Liver (tissue), 9 donors: ENCODE measurements around the gene LRMDA. TPM values are rescaled to one million over a fixed set of nuclear protein-coding genes. Genes with fewer than 3 reads are reported as not detected.

ENCODE experiments used
- DNase-seq: peaks from one replicate; pipeline ENCODE4 v3.0.0-alpha.2; 2017; ENCODE audit warnings: low spot score
- H3K27ac ChIP-seq, 2 donors: one replicate each; pipeline ENCODE4 v1.7.0; 2013; ENCODE audit warnings: inconsistent platforms in 2 of 2, low read length in 2 of 2, control low read depth in 1 of 2, low read depth in 1 of 2, mild to moderate bottlenecking in 1 of 2
- H3K27me3 ChIP-seq, 4 donors: one replicate each; pipeline versions ENCODE4 v1.6.1 to v1.7.0; 2013; ENCODE audit warnings: low read length in 3 of 4, inconsistent platforms in 1 of 4, mild to moderate bottlenecking in 1 of 4, moderate library complexity in 1 of 4; ENCODE audit not compliant: control insufficient read depth in 4 of 4, insufficient read depth in 4 of 4
- H3K36me3 ChIP-seq, 4 donors: one replicate each; pipeline versions ENCODE4 v1.6.1 to v1.7.0; 2013; ENCODE audit warnings: low read length in 3 of 4, mild to moderate bottlenecking in 3 of 4, low read depth in 1 of 4, moderate library complexity in 1 of 4; ENCODE audit not compliant: control insufficient read depth in 4 of 4, insufficient read depth in 3 of 4
- H3K4me1 ChIP-seq, 4 donors: one replicate each; pipeline versions ENCODE4 v1.6.1 to v1.7.0; 2013; ENCODE audit warnings: low read length in 3 of 4, mild to moderate bottlenecking in 3 of 4, moderate library complexity in 1 of 4; ENCODE audit not compliant: control insufficient read depth in 4 of 4, insufficient read depth in 4 of 4
- H3K4me3 ChIP-seq, 3 donors: one replicate each; pipeline versions ENCODE4 v1.6.1 to v1.7.0; 2013; ENCODE audit warnings: low read length in 3 of 3, control low read depth in 1 of 3, low read depth in 1 of 3, mild to moderate bottlenecking in 1 of 3
- H3K9ac ChIP-seq, 2 donors: one replicate each; pipeline ENCODE4 v1.7.0; 2013; ENCODE audit warnings: low read length in 2 of 2, mild to moderate bottlenecking in 2 of 2, moderate library complexity in 2 of 2, control low read depth in 1 of 2, low read depth in 1 of 2
- H3K9me3 ChIP-seq, 4 donors: one replicate each; pipeline versions ENCODE4 v1.6.1 to v1.7.0; 2013; ENCODE audit warnings: low read length in 3 of 4; ENCODE audit not compliant: control insufficient read depth in 4 of 4
- CTCF ChIP-seq: fragments of 150-350 bp; IDR thresholded peaks from 2 replicates; pipeline ENCODE4 v1.5.1; 2017; ENCODE audit warnings: improper control_type of control experiment, low read depth, low read length; ENCODE audit not compliant: missing input control
- EGR1 ChIP-seq, 2 donors: IDR thresholded peaks; 2 replicates each; pipeline ENCODE4 v1.6.1; 2016 to 2018; ENCODE audit warnings: antibody characterized with exemption in 2 of 2, low read depth in 2 of 2
- FOXA1 ChIP-seq: IDR thresholded peaks from 2 replicates; pipeline ENCODE4 v1.6.1; 2016; ENCODE audit warnings: antibody characterized with exemption
- FOXA2 ChIP-seq: IDR thresholded peaks from 2 replicates; pipeline ENCODE4 v1.6.1; 2016; ENCODE audit warnings: antibody characterized with exemption
- HNF4A ChIP-seq, 2 donors: conservative IDR thresholded peaks; 2 replicates each; pipeline ENCODE4 v1.6.1; 2016; ENCODE audit warnings: antibody characterized with exemption in 2 of 2, mild to moderate bottlenecking in 2 of 2
- HNF4G ChIP-seq: IDR thresholded peaks from 2 replicates; pipeline ENCODE4 v1.6.1; 2016; ENCODE audit warnings: antibody characterized with exemption
- JUND ChIP-seq, 2 donors: IDR thresholded peaks; 2 replicates each; pipeline ENCODE4 v1.6.1; 2016; ENCODE audit warnings: antibody characterized with exemption in 2 of 2
- NR2F2 ChIP-seq: IDR thresholded peaks from 2 replicates; pipeline ENCODE4 v1.6.1; 2016; ENCODE audit warnings: antibody characterized with exemption
- RAD21 ChIP-seq, 2 donors: IDR thresholded peaks; 2 replicates each; pipeline ENCODE4 v1.6.1; 2016; ENCODE audit warnings: antibody characterized with exemption in 2 of 2, mild to moderate bottlenecking in 2 of 2
- REST ChIP-seq: IDR thresholded peaks from 2 replicates; pipeline ENCODE4 v1.6.1; 2016; ENCODE audit warnings: antibody characterized with exemption, mild to moderate bottlenecking
- RXRA ChIP-seq, 2 donors: IDR thresholded peaks; 2 replicates each; pipeline ENCODE4 v1.6.1; 2017 to 2018; ENCODE audit warnings: antibody characterized with exemption in 2 of 2, mild to moderate bottlenecking in 1 of 2
- SP1 ChIP-seq: IDR thresholded peaks from 2 replicates; pipeline ENCODE4 v1.6.1; 2018; ENCODE audit warnings: antibody characterized with exemption, mild to moderate bottlenecking
- TAF1 ChIP-seq: conservative IDR thresholded peaks from 2 replicates; pipeline ENCODE4 v1.6.1; 2016; ENCODE audit warnings: antibody characterized with exemption, mild to moderate bottlenecking
- WGBS: extraction: QIAGEN DNeasy Blood & Tissue Kit; methylation state at CpG from one replicate; pipeline ENCODE4 v1.1.7; 2013; 5-methylcytosine and 5-hydroxymethylcytosine counted together
- polyA plus RNA-seq, 2 donors: library from polyadenylated mRNA; stranded (reverse) in 1 of 2; unstranded in 1 of 2; fragments of 200-250 nt in 1 of 2; fragments of >200 nt in 1 of 2; fragmentation: Nextera tagmentation in 1 of 2; extraction: Ambion mirVana in 1 of 2; gene quantifications; one replicate each; pipeline versions ENCODE4 v1.2.1 to v1.2.3, GENCODE V29; 2013 to 2015
- total RNA-seq, 2 donors: library from RNA; depleted of rRNA; stranded (reverse); fragments of >200 nt; gene quantifications; one replicate each; pipeline ENCODE4 v1.2.3, GENCODE V29; 2014
- TF ChIP-seq, protein P1 (sequence below): IDR thresholded peaks from 2 replicates; pipeline ENCODE4 v1.6.1; 2016; ENCODE audit warnings: antibody characterized with exemption
- TF ChIP-seq, protein P2 (sequence below): IDR thresholded peaks from 2 replicates; pipeline ENCODE4 v1.6.1; 2016; ENCODE audit warnings: antibody characterized with exemption
- TF ChIP-seq, protein P3 (sequence below): IDR thresholded peaks from 2 replicates; pipeline ENCODE4 v1.6.1; 2016; ENCODE audit warnings: antibody characterized with exemption
- donor health status: healthy.
- donor health status: healthy.
- donor health status: healthy.
- donor health status: healthy.
- donor health status: healthy.

Gene LRMDA
- total and polyA plus RNA-seq, 4 donors: 7.9 to 15.8 (median 11.3) TPM

- Histone ChIP-seq H3K27ac (no peak overlapping the region), H3K27me3 (no peaks in the 10 kb centered on the region), H3K4me3 (no peak overlapping the region), H3K9me3 (no peaks in the 10 kb centered on the region), H3K4me1 (no peaks in the 10 kb centered on the region), H3K9ac (no peak overlapping the region), H3K36me3 (peaks cover 0 to 6% (median 5%) of the 10 kb centered on the region in 4 donors)
- TF ChIP-seq RXRA (IDR thresholded peaks at IDR 0.05): no peak
- TF ChIP-seq, protein P1, sequence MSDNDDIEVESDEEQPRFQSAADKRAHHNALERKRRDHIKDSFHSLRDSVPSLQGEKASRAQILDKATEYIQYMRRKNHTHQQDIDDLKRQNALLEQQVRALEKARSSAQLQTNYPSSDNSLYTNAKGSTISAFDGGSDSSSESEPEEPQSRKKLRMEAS: no peak
- TF ChIP-seq SP1: no peak
- TF ChIP-seq HNF4G: no peak
- no peak for TF ChIP-seq FOXA2
- TF ChIP-seq TAF1: no peak
- no peak for TF ChIP-seq RAD21 (IDR thresholded peaks at IDR 0.05)
- DNase-seq: no peak
- WGBS: 95% methylated on average over 9 of the region's 9 CpGs
Observed at GRCh38 chr10:75456122-75456521, 24.7 kb downstream of the LRMDA start.

DNA sequence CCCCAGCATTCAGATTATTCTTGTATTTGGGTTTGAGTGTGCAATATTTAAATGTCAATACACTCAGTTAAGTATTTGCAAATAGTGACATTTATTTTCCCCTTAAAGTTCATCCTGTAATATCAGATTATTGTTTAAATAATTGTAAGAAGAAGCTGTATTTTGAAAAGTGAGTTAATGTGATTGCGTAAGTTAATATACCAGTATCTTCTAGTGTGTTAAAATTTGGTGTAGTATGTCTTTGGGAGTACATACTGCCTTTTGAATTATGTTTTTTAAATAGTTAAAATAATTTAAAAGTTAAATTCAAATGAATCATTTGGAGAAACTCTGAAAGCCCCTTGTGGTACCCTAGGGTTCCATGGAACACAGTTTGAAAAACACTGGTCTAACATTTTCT lies 28.6 kb downstream of the LRMDA start:
- TF ChIP-seq SP1 (no peak), RXRA (IDR thresholded peaks at IDR 0.05) (no peak), JUND (IDR thresholded peaks at IDR 0.05) (no peak), FOXA1 (no peak), REST (no peak), RAD21 (IDR thresholded peaks at IDR 0.05) (no peak), EGR1 (IDR thresholded peaks at IDR 0.05; ENCODE audit: low read depth in 2 of 2) (no peak), FOXA2 (no peak), HNF4A (conservative IDR thresholded peaks at IDR 0.05) (no peak), HNF4G (no peak), NR2F2 (no peak), CTCF (no peak)
- TF ChIP-seq, protein P2, sequence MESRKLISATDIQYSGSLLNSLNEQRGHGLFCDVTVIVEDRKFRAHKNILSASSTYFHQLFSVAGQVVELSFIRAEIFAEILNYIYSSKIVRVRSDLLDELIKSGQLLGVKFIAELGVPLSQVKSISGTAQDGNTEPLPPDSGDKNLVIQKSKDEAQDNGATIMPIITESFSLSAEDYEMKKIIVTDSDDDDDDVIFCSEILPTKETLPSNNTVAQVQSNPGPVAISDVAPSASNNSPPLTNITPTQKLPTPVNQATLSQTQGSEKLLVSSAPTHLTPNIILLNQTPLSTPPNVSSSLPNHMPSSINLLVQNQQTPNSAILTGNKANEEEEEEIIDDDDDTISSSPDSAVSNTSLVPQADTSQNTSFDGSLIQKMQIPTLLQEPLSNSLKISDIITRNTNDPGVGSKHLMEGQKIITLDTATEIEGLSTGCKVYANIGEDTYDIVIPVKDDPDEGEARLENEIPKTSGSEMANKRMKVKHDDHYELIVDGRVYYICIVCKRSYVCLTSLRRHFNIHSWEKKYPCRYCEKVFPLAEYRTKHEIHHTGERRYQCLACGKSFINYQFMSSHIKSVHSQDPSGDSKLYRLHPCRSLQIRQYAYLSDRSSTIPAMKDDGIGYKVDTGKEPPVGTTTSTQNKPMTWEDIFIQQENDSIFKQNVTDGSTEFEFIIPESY: no peak
- TF ChIP-seq, protein P3, sequence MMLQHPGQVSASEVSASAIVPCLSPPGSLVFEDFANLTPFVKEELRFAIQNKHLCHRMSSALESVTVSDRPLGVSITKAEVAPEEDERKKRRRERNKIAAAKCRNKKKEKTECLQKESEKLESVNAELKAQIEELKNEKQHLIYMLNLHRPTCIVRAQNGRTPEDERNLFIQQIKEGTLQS: no peak
- TF ChIP-seq, protein P1: no peak
- Histone ChIP-seq H3K36me3 (peaks cover 0 to 5% (median 5%) of the 10 kb centered on the region in 4 donors), H3K4me3 (no peak overlapping the region), H3K9me3 (no peaks in the 10 kb centered on the region), H3K9ac (no peak overlapping the region), H3K27me3 (no peaks in the 10 kb centered on the region), H3K4me1 (no peaks in the 10 kb centered on the region), H3K27ac (no peak overlapping the region)
- 99% methylated on average over 1 of the region's 1 CpG for WGBS
- DNase-seq: no peak
